Right lung (tissue), 5 donors: ENCODE measurements around the gene THEMIS. TPM values are rescaled to one million over a fixed set of nuclear protein-coding genes. Genes with fewer than 3 reads are reported as not detected.
"Not testable (repeated sequence)": the region's sequence is repeated elsewhere in the genome, so short reads cannot be mapped to it uniquely, and the experiment has no call there.

ENCODE experiments used
- DNase-seq, 2 donors: peaks; one replicate each; pipeline ENCODE4 v3.0.0-alpha.2; 2013
- polyA plus RNA-seq, 5 donors: library from polyadenylated mRNA; unstranded; fragments of 120-200 nt; gene quantifications; one replicate each; pipeline versions ENCODE4 v1.2.1 to v1.2.3, GENCODE V29; 2013; ENCODE audit warnings: inconsistent platforms in 1 of 5, low replicate concordance in 1 of 5; ENCODE audit not compliant: insufficient read length in 5 of 5, insufficient read depth in 1 of 5

Gene THEMIS
- polyA plus RNA-seq, 5 donors, result 0.11 to 0.18 (median 0.16) TPM

DNA sequence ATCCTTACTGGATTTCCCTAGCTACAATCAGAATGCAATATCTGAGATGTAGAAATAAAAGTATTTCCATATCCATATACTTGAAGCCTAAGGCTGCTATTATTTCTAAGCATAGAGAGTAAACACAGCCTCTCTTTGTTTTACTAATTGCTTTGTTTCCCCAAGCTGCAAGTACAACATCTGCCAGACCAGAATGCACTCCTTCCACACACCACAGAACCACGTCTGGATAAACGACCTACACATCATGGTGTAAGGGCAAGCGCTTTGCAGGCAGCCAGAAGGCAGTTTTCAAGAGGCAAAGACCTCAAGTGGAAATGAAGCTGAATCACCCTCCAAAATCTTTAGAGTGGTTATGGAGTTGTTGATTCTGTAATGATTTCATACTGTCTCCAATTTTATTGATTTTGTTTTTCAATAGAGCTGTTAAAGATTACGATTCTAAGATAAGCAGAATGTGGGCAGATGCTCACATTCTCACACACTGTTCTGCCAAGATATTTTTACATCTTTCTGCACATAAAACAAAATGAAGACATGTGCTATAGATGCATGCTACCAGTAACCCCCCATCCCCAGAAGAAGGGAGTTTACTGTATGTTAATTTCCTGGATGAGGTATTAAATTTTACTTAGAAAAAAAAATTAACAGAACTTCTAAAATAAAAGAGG is 88.8 kb downstream of the THEMIS start:
- no peak for DNase-seq

DNA sequence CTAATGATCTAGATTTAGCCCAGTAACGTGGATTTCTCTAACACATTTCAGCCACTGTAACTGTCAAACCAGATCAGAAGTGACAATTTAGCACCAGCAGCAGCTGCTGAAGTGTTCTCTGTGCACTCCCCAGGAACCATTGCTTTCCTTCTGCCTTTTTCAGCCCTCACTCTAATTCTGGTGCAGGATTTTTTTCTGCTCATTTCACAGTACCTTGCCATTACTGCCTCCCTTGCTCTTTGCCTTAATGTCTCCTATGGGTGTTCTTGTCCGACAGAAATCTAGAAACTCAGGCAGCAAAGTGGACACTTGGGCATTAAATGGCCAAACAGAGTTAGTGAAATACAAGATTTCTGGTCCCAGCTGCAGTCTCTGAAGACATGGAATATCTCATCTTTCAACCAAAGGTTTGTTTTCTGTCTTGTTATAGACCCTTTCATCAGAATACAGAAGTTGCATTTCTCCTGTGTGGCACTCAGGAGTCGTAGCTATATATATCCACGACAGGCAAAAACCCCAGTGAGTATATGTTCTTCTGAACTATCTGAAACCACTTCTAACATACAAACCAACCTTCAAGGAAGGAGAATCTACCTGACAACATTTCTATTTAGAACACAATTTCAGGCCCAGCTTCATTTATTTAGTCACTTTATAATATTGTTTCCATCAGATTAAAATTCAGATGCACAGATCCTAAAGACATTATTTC is 92.9 kb downstream of the THEMIS start:
- DNase-seq, result no peak

DNA sequence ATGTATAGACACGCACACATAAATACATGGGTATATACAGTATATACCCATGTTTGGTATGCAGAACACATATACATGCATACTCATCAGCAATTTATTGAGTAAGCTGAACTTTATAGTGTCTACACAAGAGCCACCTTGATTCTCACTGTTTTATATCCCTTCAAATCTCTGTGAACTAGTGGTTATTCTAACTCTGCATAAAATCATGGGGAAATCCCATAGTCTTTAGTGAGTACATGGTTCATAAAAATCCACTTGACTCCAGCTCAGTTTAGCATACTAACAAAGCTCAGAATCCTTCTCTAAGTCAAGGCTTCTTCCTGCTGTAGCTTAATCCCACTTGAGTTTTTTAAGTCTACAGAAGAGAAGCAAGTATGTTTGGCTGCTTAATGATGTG is 104.1 kb downstream of the THEMIS start:
- no peak for DNase-seq

DNA sequence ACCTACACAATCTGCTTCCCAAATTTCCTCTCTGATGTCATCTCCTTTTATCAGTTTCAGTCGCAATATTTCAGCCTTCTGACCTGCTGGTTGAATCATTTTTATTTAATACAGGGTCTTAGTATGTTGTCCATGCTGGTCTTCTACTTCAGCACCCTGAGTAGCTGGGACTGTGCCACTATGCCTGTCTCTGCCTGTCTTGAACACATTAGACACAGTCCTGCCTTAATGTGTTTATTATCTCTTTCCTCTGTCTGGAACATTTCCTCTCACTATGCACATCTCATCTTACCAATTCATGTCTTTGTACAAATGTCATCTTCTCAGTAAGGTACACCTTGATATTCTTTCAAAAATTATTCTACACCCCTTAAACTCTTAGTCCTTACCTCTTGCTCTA is 106.5 kb downstream of the THEMIS start:
- no peak for DNase-seq

DNA sequence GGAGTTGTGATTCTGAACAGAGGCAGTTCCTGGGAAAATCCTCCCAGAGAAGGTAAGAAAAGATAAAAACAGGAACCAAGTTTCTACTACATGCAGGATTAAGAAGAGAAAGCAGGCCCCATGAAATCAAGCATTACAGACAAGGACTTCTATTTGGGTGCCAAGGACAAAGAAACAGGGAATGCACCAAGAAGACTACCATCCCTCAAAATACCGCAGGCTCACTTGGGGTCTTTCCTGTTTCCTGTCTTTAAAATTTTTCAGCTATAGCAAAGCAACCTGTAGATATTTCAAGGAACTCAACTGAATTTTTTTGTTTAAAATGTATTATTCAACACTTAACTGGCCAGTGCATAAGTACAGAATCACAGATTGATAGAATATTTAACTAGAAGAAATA is 107.5 kb downstream of the THEMIS start:
- no peak for DNase-seq

DNA sequence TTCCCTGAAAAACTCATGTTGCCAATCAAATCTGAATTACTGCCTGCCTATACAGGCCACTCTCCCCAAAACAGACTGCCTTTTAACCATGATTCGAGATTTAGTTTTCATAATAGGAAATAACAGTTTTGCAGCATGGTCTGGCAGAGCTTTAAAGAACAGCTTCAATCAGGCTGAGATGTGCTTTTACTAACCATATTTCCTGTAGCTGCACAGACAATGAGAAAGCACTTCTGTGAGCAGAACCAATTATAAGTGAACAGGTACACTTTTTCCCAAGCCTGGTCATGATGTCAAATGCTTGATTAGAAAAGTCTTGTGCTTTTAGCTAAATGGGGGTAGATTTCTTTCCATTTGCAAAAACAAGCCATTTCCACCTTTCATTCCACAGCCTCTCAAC is 108.2 kb downstream of the THEMIS start:
- no peak for DNase-seq

DNA sequence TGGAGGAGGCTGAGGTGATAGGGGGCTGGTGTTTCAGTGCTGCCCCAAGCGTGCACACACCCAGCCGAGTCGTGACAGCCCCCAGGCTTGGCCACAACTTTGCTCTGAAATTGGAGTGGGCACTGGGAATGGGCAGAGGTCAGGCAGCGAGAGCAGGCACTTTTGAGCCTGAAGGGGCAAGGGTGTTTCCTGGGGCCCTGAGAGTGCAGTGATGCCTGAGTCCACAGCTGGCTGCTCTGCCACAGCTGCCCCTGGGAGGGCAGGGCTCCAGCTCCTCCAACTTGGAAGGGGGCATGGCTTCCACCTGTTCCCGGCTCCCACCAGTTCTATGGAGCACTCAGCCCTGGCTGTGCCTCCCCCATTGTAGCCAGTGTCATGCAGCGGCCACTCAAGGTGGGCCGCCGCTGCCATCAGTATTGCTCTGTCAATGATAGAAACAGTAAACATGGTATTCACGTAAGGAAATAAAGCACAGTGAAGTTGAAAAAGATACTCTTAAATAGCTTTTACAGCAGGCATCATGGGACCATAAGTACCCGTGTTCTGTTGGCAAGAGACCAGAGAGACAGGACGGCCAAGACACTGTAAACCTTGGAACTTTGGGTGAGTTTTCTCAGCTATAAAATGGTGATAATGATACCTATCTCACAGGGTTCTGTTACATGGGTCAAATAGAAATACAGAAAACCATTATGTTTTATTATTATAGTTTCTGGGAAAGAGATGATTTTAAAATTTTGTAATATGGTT is 108.9 kb downstream of the THEMIS start:
- no peak for DNase-seq

DNA sequence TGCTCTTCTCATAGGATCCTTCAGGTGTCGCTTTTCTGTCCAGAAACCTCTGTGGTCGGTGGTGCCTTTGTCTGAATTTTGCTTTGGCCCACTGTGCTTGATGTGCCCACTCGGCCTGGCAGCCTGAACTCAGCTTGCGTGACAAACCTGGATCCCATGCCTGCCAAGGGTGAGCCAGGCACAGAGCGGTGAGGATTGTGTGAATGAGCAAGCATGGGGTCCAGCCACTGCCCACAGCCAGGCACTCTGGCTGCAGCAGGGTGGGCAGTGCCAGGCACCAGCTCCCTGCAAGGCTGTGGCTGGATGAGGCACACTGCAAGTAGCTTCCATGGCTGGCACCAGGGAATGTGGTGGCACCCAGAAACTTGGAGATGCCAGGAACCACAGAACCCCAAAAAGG is 110.3 kb downstream of the THEMIS start:
- no peak for DNase-seq

DNA sequence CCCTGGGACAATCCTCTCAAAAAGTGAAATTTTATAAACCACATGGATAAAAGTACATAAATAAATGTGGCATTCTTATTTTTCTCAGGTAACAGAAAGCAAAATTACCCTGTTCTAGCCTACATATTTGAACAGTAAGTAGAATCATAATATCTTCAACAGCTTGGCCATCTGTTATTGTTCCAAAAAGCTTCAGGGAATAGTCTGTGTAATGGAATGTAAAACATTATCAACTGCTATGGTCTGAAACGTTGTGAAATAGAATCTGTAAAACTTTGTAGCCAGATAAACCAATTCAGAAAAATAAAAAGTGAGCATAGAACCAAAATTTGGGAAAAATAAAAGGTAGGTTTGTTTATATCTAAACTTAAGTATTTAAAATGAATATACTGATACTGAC is 114.7 kb downstream of the THEMIS start:
- peak in 1 of 2 donors; percentile 4 for DNase-seq

DNA sequence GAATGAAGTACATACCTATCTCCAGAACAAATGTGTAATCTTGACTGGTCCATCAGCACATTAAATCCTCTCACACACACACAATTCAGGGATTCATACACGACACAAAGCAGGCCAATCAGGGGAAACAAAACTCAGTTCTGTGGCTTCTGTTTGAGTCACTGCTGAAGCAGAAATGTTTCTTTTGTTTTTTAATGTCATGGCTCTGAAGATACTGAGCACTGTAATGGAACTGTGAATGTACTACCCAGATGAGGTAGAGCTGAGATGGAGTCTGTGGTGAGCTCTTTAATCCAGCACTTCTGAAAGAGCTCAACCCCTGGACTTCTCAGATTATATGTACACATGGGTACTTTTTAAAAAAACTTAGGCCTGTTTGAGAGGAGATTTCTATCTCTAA is 116.4 kb downstream of the THEMIS start:
- DNase-seq, result no peak

DNA sequence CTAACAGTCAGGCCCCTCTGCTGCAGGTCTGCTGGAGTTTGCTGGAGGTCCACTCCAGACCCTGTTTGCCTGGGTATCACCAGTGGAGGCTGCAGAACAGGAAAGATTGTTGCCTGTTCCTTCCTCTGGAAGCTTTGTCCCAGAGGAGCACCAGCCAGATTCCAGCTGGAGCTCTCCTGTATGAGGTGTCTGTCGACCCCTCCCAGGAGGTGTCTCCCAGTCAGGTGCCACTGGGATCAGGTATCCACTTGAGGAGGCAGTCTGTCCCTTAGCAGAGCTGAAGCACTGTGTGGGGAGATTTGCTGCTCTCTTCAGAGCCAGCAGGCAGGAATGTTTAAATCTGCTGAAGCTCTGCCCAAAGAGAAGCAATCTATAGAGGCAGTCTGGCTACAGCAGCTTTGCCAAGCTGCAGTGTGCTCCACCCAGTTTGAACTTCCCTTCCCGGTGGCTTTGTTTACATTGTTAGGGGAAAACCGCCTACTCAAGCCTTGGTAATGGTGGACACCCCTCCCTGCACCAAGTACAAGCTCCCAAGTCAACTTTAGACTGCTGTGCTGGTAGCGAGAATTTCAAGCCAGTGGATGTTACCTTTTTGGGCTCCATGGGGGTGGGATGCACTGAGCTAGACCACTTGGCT is 119.1 kb downstream of the THEMIS start:
- DNase-seq, result not testable (repeated sequence)

DNA sequence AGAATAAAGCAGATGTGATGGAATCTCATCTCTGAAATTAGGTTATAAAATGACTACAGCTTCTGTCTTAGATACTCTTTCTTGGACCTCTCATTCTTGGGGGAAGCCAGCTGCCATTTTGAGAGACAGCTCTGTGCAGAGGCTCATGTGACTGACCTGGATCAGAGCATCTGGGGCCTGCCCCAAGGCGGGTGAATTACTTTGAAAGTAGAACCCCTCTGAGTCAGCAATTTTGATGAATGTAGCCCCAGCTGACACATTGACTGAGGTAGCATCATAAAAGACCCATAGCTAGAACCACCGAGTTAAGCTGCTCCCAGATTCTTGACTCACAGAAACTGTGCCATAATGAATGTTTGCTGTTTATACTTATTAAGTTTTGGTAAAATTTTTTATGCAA is 124.5 kb downstream of the THEMIS start:
- no peak for DNase-seq

DNA sequence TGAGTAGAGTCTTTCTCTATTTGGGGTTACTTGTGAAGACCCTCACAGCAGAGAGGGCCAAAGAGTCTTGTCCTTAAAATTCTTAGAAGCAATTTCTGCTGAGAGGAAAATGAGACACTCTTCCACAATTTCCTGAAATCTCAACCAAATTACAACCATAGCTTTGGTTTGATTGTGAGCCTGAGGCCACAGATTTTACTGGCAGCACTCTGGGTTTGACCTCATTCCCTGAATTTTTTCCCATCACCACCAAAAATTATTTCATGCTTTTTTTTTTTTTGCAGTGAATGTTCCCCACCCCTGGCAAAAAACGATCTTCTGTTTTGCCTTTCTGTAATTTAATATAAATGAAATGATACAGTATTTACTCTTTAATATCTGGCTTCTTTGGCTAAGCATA is 125.5 kb downstream of the THEMIS start:
- no peak for DNase-seq

DNA sequence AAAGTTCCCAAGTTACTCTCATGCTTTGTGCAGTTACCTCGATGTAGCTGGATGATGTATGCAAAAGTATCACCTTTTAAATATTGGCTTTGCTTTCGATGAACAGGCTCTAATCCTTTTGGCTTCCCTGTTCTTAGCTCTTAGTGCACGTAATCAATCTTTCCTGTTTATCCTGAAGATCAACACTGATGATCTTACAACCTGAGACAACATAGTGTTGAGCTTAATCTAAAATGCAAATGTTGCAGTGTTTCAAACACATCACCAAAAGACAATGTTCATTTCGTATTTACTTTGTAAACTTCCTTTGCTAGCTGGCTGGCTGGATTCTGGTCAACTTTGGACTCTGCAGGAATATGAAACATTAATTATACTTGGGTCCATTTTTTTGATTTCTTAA is 132.1 kb downstream of the THEMIS start:
- no peak for DNase-seq

DNA sequence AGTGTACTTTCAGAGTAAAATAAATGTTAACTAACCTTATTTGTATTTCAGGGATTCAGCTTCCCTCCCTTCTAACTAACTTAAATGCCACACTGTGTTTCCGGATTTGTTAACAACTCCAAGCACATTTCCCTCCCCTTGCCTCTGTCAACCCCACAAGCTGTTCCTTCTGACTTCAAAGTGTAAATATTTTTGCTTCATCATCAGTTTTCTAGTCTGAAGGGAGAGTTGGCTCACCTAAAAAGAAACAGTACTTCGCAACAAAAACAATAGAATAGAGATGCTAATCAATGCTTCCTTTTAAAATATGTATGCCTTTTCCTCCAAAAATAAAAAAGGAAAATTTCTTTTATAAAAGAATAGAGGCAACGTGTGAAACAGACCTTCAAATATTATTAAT is 132.6 kb downstream of the THEMIS start:
- DNase-seq, result no peak

DNA sequence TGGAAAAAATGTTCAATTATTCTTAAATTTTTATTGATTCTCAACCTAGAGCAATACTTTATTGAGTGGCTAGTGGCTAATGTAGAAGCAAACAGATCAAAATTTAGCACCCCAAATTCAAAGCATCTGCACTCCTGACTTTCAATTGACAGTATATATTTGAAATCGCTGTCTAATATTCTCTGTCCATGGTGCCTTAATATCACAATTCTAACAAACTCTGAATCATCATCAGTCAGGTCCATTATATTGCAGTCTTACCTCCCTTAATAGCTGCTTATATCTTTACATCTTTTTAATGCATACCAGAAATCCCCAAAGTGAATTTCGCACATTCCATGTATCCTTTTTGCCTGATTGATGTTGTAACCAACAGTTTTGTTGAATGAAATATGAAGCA is 134.9 kb downstream of the THEMIS start:
- no peak for DNase-seq

DNA sequence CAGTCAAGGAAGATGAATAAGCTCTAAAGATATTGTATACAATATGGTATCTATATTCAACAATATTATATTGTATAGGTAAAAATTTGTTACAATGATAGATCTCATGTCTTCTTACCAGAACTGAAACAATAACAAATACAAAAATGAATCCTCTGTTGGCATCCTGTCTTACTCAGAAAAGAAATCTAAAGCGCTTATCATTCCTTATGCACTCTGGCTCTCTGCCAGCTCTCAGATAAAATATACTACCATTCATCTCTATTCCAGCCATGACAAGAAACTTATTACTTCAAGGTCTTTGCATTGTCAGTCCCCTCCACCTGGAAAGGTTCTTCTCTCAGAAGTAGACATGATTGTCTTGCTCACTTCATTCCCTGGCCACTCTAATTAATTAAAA is 138.6 kb downstream of the THEMIS start:
- DNase-seq, result no peak

DNA sequence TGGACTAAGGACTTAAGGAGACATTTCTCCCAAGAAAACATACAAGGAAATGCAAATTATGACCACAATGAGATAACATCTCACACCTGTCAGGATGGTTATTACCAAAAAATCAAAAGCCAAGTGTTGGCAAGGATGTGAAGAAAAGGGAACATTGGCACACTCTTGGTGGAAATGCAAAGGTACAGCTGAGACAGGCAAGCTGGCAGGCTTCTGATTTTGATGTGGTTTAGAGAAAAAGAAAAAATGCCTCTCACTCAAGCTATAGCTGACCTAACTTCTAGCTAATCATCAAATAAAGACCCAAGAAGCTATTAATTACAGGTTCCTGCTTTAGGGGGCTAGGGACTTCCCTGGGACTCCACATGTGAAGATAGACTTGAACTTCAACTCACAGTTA is 139.8 kb downstream of the THEMIS start:
- DNase-seq, result no peak

DNA sequence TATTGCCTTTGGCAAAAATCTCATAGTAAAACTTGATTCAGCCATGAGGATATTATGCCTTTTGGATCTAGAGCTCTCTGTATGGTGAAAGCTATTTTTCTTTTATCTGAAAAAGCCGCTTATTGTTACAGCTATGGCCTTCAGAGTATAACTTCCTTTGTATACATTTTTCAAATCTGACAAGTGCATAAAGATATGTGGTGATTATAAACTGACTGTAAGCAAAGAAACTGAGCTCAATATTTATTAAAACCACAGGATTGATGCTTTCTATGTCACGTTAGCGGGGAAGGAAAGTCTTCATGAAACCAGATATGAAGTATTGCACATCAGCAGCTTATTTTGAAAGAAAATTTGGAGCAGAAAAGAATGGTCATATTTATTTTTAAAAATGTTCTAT is 151.8 kb downstream of the THEMIS start:
- DNase-seq, result no peak

DNA sequence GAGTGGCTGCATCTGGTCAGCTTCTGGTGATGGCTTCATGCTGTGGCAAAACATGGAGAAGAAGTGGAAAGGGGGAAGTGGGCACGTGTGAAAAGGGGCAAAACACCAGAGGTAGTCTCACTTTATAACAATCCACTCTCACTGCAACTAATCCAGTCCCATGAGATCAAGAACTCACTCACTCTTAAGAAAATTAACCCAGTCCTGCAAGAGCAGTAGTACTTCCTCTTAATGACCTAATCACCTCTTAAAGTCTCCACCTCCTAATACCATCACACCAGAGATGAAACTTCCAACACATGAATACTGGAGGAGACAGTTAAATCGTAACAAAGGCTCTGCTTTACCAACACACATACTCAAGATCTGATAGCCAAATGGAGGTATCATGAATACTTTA is 152.6 kb downstream of the THEMIS start:
- DNase-seq, result no peak

DNA sequence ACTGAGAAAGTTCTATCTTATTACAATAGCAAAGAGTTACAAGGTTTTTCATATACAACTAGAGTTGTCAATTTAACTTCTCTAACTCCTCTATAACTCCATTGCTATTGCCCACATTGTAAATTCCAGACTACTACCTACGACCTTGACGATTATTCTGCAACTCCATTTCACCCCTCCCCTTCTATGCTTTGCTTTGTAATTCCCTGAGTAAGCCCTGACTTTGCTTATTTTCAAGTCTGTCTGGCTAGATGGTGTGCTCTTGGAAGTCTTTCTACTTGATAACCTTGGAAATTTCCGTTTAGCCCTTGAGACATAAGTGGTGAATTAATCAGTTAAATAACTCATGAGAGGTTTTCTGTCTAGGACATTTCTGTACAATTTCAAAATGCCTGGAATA is 162.4 kb downstream of the THEMIS start:
- no peak for DNase-seq

DNA sequence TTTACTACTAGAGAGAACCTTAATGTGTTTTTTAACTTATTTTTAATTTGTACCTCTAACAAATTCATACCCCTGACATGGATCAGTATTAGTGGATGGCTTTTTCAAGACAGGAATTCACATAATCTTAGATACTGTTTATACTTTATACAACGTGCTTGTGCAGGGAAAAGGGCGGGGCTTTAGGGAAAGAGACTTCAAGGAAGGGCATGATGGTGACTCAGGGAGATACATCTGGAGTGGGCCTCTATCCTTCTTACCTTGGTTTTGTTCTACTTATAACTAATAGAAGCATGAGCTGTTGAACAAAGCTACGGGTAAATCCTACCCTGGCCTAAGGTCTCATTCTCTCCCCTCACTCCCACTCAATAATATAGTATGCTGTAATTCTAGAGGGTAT is 163.1 kb downstream of the THEMIS start:
- no peak for DNase-seq
